GM18519 (cell line): ENCODE data around the gene TIMM44.
"Not testable (repeated sequence)": the region's sequence is repeated elsewhere in the genome, so short reads cannot be mapped to it uniquely, and the experiment has no call there.

ENCODE experiments used
- ATAC-seq: cut with Tn5 transposase; IDR thresholded peaks from one replicate; pipeline ENCODE4 v1.9.1; 2021; ENCODE audit warnings: mild to moderate bottlenecking, moderate library complexity; ENCODE audit not compliant: unreplicated experiment, low FRiP score

Gene TIMM44

DNA sequence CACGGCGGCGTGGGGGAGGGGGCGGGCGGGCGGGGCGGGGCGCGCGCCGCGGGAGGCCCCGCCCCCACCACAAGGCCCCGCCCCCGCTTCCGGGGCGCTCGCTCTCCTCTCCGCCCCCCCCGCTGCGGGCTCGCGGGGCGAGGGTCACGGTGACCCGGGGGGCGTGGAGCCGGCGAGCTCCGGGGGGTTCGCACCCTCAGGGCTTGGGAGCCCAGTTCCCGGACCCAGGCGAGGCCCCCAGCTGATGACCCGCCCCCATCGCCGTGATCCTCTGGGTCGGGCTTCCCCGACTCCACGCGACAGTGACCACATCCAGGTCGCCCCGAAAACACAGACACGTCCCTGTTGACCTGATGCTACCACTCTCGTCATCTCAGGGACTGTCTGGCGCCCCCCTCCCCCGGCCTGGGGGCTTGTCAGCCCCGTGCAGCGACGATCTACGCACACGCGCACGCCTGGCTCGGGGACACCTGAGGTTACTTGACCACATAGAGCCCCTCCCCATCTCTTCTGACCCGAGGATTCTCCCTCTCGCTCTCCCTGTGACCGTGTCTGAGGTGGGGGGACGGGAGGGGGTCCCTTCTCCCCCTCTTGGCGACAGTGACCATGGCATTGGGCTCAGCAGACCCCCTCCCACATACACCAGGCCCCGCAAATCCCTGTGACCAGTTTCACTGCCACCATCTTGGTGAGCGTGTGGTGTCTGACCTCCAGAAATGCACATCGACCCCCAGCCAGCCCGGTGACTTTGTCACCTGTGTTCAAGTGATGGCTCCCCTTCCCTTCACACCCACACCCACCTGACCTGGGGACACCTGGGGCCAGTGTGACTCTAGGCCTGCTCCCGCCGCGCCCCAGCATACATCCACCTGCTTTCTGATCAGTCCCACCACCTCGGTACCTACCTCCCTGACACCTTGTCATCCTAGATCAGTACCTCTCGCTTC is 39.1 kb downstream of the TIMM44 start:
- peak; percentile 19 for ATAC-seq

DNA sequence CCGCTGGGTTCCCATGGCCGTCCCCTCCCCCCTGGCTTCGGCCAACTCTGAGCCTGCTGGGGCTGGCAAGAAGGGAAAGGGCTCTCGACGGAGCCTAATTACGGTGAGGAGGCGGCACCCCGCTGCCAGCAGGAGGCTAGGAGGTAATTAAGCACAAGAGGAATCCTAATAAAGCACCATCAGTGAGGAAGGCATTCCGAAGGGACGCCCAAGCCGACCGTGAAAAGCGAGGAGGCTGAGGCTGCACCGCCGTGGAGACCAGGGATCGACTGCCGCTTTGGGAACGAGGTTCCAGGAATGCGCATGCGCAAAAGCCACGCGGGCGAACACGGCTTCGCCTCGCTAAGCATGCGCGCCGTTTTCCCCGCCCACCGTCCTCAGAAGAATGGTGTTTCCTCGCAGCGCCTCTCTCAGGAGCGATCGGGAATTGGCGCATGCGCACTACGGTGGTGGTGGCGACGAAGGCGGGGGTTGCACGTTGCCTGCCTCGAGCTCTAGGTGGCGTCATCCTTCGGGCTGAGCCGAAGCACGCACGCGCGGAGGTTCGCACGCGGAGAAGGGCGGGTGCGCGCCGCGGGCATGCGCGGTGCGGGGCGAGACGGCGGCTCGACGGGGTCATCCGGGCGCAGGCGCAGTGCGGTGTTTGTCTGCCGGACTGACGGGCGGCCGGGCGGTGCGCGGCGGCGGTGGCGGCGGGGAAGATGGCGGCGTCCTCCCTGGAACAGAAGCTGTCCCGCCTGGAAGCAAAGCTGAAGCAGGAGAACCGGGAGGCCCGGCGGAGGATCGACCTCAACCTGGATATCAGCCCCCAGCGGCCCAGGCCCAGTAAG is 40.0 kb downstream of the TIMM44 start, which contains the start of gene MAP2K7:
TSS of gene MAP2K7 (plus strand) at position 634 of the 830 bp plus-strand sequence. CDS start at position 702, 68 bp downstream.
- ATAC-seq, result peak; percentile 85

DNA sequence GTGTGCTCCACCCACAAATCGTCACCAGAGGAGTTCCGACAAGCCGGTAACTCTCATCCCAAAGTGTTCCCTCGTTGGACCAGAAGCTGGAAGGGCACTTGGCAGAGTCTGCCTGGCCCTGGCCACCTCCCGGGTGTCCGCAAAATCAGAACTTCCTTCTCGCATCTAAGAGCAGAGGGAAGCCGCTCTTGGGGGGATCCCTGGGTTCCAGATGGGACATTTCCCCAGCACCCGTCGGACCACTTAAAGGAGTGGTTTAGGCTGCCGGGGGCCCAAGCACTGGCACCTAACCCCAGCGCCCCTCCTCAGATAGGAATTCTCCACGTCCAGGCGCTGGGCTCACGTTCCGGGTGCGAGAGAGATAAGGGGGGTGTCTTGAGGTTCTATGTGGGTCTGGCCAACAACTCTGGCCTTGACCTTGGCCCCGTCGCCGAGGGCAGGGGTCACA is 40.6 kb downstream of the TIMM44 start:
- no peak for ATAC-seq

DNA sequence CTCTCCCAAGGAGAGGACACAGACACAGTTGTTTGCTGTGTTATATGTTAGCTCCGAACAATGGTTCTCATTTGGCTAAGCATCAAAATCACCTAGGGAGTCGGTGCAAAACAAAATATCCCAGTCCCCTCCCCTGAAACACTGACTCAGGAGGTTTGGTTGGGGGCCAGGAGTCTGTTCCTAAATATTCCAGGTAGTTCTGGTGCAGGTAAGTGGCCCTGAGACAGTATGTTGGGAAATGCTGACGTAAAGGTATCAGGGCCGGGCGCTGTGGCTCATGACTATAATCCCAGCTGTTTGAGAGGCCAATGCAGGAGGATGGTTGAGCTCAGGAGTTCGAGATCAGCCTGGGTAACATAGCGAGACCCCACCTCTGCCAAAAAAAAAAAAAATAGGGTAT is 42.1 kb downstream of the TIMM44 start:
- no peak for ATAC-seq

DNA sequence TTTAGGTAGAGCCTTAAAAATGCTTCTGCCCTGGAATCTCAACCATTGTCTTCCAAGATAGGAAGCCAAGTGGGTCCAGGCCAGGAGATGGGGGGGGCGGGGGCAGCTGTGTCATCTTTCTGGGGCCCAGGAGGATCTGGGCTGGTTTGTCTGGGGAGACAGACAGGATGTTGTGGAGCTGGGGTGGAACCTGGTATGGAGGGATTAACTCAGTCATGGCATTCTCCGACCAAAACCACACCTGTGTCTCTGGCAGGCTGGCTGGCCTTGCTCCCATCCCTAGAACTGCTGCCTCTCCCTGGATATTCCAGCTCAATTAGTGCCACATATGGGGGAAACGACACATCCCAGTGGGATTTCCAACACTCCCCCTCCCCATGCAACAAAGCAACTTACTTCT is 42.5 kb downstream of the TIMM44 start:
- no peak for ATAC-seq

DNA sequence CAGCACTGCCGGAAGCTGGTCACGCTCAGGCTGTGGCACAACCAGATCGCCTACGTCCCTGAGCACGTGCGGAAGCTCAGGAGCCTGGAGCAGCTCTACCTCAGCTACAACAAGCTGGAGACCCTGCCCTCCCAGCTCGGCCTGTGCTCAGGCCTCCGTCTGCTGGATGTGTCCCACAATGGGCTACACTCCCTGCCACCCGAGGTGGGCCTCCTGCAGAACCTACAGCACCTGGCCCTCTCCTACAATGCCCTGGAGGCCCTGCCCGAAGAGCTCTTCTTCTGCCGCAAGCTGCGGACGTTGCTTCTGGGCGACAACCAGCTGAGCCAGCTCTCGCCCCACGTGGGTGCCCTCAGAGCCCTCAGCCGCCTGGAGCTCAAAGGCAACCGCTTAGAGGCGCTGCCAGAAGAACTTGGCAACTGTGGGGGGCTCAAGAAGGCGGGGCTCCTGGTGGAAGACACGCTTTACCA is 43.0 kb downstream of the TIMM44 start:
- no peak for ATAC-seq

DNA sequence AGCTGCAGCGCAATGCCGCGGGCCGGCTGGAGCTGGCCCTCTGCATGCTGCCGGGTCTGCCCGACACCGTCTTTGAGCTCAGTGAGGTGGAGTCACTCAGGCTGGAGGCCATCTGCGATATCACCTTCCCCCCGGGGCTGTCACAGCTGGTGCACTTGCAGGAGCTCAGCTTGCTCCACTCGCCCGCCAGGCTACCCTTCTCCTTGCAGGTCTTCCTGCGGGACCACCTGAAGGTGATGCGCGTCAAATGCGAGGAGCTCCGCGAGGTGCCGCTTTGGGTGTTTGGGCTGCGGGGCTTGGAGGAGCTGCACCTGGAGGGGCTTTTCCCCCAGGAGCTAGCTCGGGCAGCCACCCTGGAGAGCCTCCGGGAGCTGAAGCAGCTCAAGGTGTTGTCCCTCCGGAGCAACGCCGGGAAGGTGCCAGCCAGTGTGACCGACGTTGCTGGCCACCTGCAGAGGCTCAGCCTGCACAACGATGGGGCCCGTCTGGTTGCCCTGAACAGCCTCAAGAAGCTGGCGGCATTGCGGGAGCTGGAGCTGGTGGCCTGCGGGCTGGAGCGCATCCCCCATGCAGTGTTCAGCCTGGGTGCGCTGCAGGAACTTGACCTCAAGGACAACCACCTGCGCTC is 43.6 kb downstream of the TIMM44 start:
- no peak for ATAC-seq

DNA sequence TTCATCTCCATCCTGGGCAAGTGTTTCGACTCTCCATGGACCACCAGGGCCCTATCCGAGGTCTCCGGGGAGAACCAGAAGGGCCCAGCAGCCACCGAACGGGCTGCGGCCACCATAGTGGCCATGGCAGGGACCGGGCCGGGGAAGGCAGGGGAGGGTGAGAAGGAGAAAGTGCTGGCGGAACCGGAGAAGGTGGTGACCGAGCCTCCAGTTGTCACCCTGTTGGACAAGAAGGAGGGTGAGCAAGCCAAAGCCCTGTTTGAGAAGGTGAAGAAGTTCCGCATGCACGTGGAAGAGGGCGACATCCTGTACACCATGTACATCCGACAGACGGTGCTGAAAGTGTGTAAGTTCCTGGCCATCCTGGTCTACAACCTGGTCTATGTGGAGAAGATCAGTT is 44.5 kb downstream of the TIMM44 start:
- ATAC-seq, result no peak

DNA sequence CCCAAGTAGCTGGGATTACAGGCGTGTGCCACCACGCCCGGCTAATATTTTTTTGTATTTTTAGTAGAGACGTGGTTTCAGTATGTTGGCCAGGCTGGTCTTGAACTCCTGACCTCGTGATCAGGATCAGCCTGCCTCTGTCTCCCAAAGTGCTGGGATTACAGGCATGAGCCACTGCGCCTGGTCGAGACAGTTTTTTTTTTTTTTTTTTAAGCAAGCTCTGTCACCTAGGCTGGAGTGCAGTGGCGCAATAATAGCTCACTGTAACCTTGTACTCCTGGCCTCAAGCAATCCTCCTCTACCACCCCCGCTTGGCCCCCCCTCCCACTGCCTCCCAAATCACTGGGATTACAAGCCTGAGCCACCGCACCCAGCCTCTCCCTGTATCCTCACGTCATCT is 46.2 kb downstream of the TIMM44 start:
- no peak for ATAC-seq

DNA sequence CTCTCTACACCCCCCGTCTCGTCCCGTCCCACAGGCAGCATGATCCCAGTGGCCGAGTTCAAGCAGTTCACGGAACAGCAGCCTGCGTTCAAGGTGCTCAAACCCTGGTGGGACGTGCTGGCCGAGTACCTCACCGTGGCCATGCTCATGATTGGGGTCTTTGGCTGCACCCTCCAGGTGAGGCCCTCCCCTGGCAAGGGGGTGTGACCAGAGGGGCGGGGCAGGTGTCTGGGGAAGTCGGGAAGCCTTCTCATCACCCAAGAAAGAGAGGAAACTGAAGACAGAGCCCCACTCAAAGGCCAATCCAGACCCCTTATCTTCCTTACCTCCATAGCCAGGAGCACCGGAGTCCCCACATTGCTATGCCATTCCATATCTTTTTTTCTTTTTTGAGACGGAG is 47.9 kb downstream of the TIMM44 start:
- no peak for ATAC-seq

DNA sequence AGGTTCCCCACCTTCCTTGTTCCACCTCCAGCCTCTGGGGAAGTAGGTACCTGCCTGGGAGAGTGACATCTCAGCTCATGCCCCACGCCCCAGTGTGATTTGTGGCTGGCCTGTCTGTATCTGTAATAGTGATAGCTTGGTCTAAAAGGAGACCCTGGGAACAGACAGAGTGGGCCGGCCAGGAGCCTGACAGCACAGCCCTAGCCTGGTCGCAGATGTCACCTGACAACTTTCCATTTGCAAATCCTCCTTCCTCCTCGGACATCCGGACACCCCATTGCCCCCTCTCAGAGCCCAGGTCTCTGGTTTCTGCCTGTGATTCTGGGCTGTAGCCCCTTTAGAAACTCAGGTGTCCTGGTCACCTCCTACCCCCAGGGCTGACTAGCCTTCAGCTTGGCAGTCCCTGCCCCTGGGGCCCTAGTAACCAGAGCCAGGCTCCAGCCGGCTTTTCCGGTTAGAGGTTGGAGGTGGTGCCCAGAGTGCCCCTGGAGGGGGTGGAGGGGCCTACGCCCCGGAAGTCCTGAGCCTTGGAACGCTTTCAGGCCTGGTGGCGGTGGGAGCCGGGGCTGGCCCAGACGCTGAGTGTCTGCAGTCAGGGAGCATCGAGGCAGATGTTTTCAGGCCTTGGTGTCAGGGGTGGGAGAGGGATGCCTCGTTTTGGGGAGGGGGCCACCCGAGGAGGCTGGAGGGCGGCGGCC is 48.7 kb downstream of the TIMM44 start:
- no peak for ATAC-seq

DNA sequence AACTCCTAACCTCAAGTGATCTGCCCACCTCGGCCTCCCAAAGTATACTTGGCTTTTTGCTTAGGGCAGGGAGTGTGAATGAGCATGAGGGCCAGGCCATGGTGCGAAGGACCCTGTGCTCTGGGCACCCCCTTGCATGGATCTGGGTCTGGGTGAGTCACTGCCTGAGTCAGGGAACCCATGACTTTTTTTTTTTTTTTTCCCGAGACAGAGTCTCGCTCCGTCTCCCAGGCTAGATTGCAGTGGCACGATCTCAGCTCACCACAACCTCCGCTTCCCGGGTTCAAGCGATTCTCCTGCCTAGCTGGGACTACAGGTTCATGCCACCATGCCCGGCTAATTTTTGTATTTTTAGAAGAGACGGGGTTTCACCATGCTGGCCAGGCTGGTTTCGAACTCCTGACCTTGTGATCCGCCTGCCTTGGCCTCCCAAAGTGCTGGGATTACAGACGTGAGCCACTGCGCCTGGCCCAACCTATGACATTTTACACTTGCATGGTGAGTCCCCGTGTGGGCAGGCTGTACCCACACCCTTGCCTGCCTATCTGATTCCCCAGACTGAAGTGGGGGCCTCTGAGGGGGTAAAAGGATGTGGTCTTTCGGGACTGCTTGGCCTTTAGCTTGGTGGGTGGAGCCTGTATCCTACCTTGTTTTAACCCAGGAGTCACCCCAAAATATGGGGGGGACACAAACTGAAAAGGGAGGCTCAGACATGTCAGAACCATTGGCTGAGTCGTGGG is 49.9 kb downstream of the TIMM44 start:
- ATAC-seq, result not testable (repeated sequence)

DNA sequence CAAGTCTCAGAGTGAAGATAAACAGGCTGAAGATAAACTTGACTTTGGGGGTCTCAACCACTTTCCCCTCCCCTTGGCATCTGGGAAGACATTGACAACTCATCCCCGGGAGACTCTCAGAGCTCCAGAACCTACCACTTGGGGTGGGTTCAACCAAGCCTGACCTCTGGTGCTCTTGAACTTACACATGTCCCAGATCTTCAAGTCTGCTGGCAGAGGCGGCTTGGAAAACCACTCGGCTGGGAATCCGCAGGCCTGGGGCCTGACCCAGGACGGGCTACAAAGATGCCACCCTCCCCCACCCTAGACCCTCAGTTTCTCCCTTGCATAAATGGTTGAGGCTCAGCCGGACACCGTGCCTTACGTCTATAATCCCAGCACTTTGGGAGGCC is 54.6 kb downstream of the TIMM44 start:
- ATAC-seq, result no peak

DNA sequence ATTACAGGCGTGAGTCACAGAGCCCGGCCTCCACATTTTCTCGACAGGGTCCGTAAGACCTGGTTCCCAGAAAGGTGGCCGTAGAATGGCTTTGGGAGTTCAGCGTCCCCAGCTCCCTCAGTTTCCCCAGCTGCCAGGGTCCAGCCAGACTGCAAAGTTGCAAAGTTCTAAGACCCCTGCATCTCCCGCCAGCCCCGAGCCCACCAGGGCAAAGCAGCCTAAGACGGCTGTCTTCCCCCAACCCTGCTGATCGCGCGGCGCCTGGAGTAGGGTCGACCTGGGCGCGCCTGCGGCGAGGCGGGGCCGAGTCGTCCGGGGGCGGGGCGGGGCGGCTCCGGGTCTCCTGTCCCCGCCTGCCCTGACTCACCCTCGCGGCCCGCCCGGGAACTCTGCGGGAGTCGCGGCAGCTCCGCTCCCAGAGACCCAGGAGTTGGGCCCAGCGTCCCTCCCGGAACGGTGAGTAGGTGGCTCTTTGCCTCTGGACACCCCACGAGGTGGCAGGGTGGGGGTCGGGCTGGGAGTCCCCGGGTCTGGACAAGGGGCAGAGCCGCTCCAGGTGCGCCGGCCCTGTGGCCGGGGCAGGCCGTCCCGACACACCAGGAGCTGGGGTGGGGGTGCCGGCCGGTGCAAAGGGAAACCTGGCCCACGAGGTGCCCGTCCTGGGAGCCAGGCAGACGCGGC is 55.2 kb downstream of the TIMM44 start, which contains the start of gene LRRC8E:
TSS of gene LRRC8E (plus strand) at position 366 of the 681 bp plus-strand sequence. CDS start 7,094 bp downstream, outside the sequence.
- ATAC-seq, result no peak

DNA sequence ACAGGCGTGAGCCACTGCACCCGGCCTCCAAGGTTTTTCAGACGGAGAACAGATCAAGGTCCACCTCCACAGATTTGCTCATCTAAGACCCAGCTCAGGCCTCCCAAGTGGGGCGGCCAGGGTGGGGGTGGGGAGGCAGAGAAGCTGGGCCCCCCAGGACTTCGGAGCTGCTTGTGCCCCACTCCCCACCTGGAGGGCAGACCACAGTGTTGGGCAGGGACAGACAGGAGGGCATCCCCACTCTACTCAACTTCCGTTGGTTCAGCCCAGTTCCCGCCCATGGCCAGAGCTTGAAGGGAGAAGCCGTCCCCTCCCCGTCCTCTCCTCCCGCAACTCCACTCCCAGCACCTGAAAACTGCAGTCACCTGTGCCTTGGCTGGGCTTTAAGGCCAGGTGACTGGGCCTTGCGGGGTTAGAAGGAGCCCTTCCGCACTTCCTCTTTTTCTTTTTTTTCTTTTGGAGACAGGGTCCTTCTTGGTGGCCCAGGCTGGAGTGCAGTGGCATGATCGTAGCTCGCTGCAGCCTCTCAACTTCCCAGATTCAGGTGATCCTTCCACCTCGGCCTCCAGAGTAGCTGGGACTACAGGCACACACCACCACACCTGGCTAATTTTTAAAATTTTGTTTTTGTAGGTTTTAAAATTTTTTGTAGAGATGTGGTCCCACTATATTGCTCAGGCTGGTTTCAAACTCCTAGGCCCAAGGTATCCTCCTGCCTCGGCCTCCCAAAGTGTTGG is 55.9 kb downstream of the TIMM44 start:
- no peak for ATAC-seq

DNA sequence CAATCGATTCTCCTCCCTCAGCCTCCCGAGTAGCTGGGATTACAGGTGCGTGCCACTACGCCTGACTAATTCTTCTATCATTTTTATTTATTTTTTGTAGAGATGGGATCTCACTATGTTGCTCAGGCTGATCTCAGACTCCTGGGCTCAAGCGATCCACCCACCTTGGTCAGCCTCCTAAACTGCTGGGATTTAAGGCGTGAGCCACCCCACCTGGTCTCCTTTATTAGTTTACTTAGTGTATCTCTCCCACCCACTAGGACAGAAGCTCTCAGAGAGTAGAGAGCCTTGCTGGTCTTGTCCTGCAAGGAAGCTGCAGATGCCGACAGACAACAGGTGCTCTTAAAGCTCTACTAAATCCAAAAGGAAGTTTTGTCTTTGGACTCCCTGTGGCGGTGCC is 57.6 kb downstream of the TIMM44 start:
- no peak for ATAC-seq

DNA sequence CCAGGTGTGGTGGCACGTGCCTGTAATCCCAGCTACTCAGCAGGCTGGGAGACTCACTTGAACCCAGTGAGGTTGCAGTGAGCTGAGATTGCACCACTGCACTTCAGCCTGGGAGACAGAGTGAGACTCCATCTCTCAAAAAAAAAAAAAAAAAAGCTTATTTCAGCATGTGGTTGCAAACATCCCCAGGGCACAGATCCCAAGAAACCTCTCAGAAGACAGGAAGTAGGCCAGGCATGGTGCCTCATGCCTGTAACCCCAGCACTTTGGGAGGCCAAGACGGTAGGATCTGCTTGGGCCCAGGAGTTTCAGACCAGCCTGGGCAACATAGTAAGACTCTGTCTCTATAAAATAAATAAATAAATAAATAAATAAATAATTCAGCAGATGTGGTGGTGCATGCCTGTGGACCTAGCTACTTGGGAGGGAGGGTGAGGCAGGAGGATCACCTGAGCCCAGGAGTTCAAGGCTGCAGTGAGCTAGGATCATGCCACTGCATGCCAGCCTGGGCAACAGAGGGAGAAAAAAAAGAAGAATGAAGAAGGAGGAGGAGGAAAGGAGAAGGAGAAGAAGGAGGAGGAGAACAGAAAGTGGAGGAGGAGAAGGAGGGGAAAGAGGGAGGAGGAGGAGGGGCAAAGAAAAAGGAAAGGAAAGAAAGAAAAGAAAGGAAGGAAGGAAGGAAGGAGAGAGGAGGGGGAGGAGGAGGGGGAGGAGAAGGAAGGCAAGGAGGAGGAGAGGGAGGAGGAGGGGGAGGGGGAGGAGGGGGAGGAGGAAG is 59.5 kb downstream of the TIMM44 start:
- ATAC-seq, result no peak
